Measurements from ENCODE around the gene COL23A1.

Gene COL23A1

GRCh38 chr5:178298283-178298807 is 291.8 kb downstream of the COL23A1 start:
- no peak overlapping the region for H3K4me2 ChIP-seq (ENCODE audit: low read length)
- no peak overlapping the region for H3K9ac ChIP-seq (ENCODE audit: low read length)
- no peaks in the 10 kb centered on the region for H3K36me3 ChIP-seq (replicated peaks; ENCODE audit: low read depth, low read length)
- no peaks in the 10 kb centered on the region for H3K27me3 ChIP-seq (ENCODE audit: low read depth, low read length)
- no peaks in the 10 kb centered on the region for H3K4me1 ChIP-seq (ENCODE audit: low read length)
- H4K20me1 ChIP-seq (ENCODE audit: insufficient read depth, low read length), result no peaks in the 10 kb centered on the region
- no peaks in the 10 kb centered on the region for H3K79me2 ChIP-seq (ENCODE audit: low read length)
- H2AFZ ChIP-seq (ENCODE audit: low read depth, low read length), result no peak overlapping the region
- no peak overlapping the region for H3K4me3 ChIP-seq (ENCODE audit: low read length)
- H3K27ac ChIP-seq (ENCODE audit: low read length), result no peak overlapping the region
- TF ChIP-seq EZH2phosphoT487 (IDR thresholded peaks at IDR 0.05; ENCODE audit: low read depth), result no peak
- TF ChIP-seq CTCF (IDR thresholded peaks at IDR 0.05; ENCODE audit: low read depth, low read length), result no peak
- H3K9me3 ChIP-seq (ENCODE audit: insufficient read depth, low read length), result no peaks in the 10 kb centered on the region

GRCh38 chr5:178297751-178298150 is 292.4 kb downstream of the COL23A1 start:
- no peak overlapping the region for H3K9ac ChIP-seq (ENCODE audit: low read length)
- no peaks in the 10 kb centered on the region for H3K9me3 ChIP-seq (ENCODE audit: insufficient read depth, low read length)
- no peak for TF ChIP-seq EZH2phosphoT487 (IDR thresholded peaks at IDR 0.05; ENCODE audit: low read depth)
- TF ChIP-seq CTCF (IDR thresholded peaks at IDR 0.05; ENCODE audit: low read depth, low read length), result no peak
- H3K27me3 ChIP-seq (ENCODE audit: low read depth, low read length), result no peaks in the 10 kb centered on the region
- no peak overlapping the region for H2AFZ ChIP-seq (ENCODE audit: low read depth, low read length)
- H3K79me2 ChIP-seq (ENCODE audit: low read length), result no peaks in the 10 kb centered on the region
- no peaks in the 10 kb centered on the region for H3K4me1 ChIP-seq (ENCODE audit: low read length)
- no peaks in the 10 kb centered on the region for H4K20me1 ChIP-seq (ENCODE audit: insufficient read depth, low read length)
- no peak overlapping the region for H3K4me3 ChIP-seq (ENCODE audit: low read length)
- no peak overlapping the region for H3K4me2 ChIP-seq (ENCODE audit: low read length)
- H3K36me3 ChIP-seq (replicated peaks; ENCODE audit: low read depth, low read length), result no peaks in the 10 kb centered on the region
- no peak overlapping the region for H3K27ac ChIP-seq (ENCODE audit: low read length)

- H4K20me1 ChIP-seq (ENCODE audit: insufficient read depth, low read length), result no peaks in the 10 kb centered on the region
- no peak for TF ChIP-seq EZH2phosphoT487 (IDR thresholded peaks at IDR 0.05; ENCODE audit: low read depth)
- no peak for TF ChIP-seq CTCF (IDR thresholded peaks at IDR 0.05; ENCODE audit: low read depth, low read length)
- H3K27me3 ChIP-seq (ENCODE audit: low read depth, low read length), result no peaks in the 10 kb centered on the region
- H2AFZ ChIP-seq (ENCODE audit: low read depth, low read length), result no peak overlapping the region
- no peak overlapping the region for H3K27ac ChIP-seq (ENCODE audit: low read length)
- H3K36me3 ChIP-seq (replicated peaks; ENCODE audit: low read depth, low read length), result no peaks in the 10 kb centered on the region
- H3K9me3 ChIP-seq (ENCODE audit: insufficient read depth, low read length), result no peaks in the 10 kb centered on the region
- H3K4me1 ChIP-seq (ENCODE audit: low read length), result no peaks in the 10 kb centered on the region
- no peak overlapping the region for H3K4me3 ChIP-seq (ENCODE audit: low read length)
- no peak overlapping the region for H3K9ac ChIP-seq (ENCODE audit: low read length)
- H3K4me2 ChIP-seq (ENCODE audit: low read length), result no peak overlapping the region
- no peaks in the 10 kb centered on the region for H3K79me2 ChIP-seq (ENCODE audit: low read length)
Observed at GRCh38 chr5:178296066-178296465, 294.1 kb downstream of the COL23A1 start.

- Histone ChIP-seq H3K9me3 (ENCODE audit: insufficient read depth, low read length) (no peaks in the 10 kb centered on the region), H3K9ac (ENCODE audit: low read length) (no peak overlapping the region), H3K27ac (ENCODE audit: low read length) (no peak overlapping the region), H3K4me3 (ENCODE audit: low read length) (no peak overlapping the region), H3K79me2 (ENCODE audit: low read length) (no peaks in the 10 kb centered on the region), H4K20me1 (ENCODE audit: insufficient read depth, low read length) (no peaks in the 10 kb centered on the region), H3K4me1 (ENCODE audit: low read length) (no peaks in the 10 kb centered on the region), H3K27me3 (ENCODE audit: low read depth, low read length) (peaks cover 3% of the 10 kb centered on the region; the same call in 1 of the 2 replicates), H3K36me3 (replicated peaks; ENCODE audit: low read depth, low read length) (no peaks in the 10 kb centered on the region), H2AFZ (ENCODE audit: low read depth, low read length) (no peak overlapping the region), H3K4me2 (ENCODE audit: low read length) (no peak overlapping the region)
- no peak for TF ChIP-seq CTCF (IDR thresholded peaks at IDR 0.05; ENCODE audit: low read depth, low read length)
- no peak for TF ChIP-seq EZH2phosphoT487 (IDR thresholded peaks at IDR 0.05; ENCODE audit: low read depth)
Observed at GRCh38 chr5:178295589-178295988, 294.6 kb downstream of the COL23A1 start.

Data from OCI-LY3 (cell line).